Cardiac muscle cell (in vitro differentiated cells and primary cell): ENCODE data around the gene BCL6. TPM values are rescaled to one million over a fixed set of nuclear protein-coding genes. Genes with fewer than 3 reads are reported as not detected.

Experiments
- DNase-seq, 2 donors: peaks; one replicate each; pipeline versions ENCODE4 v3.0.0 to v3.0.0-alpha.2; 2010 to 2017; ENCODE audit warnings: low read depth in 1 of 2, low spot score in 1 of 2
- H3K27ac ChIP-seq: fragments of 200-600 bp; sonication (generic); 2 replicates; pipeline ENCODE4 v1.5.1; 2016
- H3K27me3 ChIP-seq: fragments of 200-600 bp; sonication (generic); 2 replicates; pipeline ENCODE4 v1.6.0; 2016; ENCODE audit warnings: control low read depth
- H3K36me3 ChIP-seq: fragments of 200-600 bp; sonication (generic); 2 replicates; pipeline ENCODE4 v1.5.1; 2016; ENCODE audit warnings: control low read depth
- H3K4me1 ChIP-seq: fragments of 200-600 bp; sonication (generic); 2 replicates; pipeline ENCODE4 v1.8.1; 2017; ENCODE audit warnings: low read depth, mild to moderate bottlenecking, mixed run types
- H3K4me3 ChIP-seq: fragments of 200-600 bp; sonication (generic); 2 replicates; pipeline ENCODE4 v1.5.1; 2016; ENCODE audit warnings: mild to moderate bottlenecking
- H3K9me3 ChIP-seq: fragments of 200-600 bp; sonication (generic); 2 replicates; pipeline ENCODE4 v1.5.1; 2017; ENCODE audit warnings: low read depth, mild to moderate bottlenecking, control low read depth
- CTCF ChIP-seq: IDR thresholded peaks from 2 replicates; pipeline ENCODE4 v1.5.1; 2012; ENCODE audit warnings: low read depth, mild to moderate bottlenecking, low read length
- polyA plus RNA-seq: library from polyadenylated mRNA; unstranded; fragments of >200 nt; fragmentation: Nextera tagmentation; extraction: Ambion mirVana; gene quantifications from 2 replicates; pipeline ENCODE4 v1.2.1, GENCODE V29; 2016
- total RNA-seq: library from RNA; depleted of rRNA; stranded (reverse); fragments of >200 nt; gene quantifications from 2 replicates; pipeline ENCODE4 v1.2.3, GENCODE V29; 2016

BCL6 gene
- total and polyA plus RNA-seq, 2 experiments from 2014 or later: 4.9 to 12.7 TPM

DNA sequence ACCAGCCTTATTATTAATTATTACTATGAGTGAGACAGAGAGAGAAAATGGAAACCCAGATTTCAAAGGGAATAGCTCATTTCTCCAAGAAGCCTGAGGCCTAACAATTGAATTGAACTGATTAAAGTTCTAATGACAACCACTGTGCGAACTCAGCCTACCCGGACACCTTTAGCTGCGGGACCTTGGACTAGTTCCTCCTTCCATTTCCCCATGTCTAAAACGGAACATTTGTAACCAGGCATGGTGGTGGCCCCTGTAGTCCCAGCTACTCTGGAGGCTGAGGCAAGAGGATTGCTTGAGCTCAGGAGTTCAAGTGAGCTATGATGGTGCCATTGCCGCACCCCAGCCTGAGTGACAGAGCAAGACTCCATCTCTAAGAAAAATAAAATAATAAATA, 26.5 kb downstream of the BCL6 start:
- Histone ChIP-seq H3K27me3 (no peaks in the 10 kb centered on the region), H3K9me3 (no peaks in the 10 kb centered on the region), H3K27ac (no peak overlapping the region), H3K4me3 (no peak overlapping the region), H3K4me1 (no peaks in the 10 kb centered on the region), H3K36me3 (no peaks in the 10 kb centered on the region)
- no peak for TF ChIP-seq CTCF
- no peak for DNase-seq

GRCh38 chr3:187717572-187717971, 27.7 kb downstream of the BCL6 start:
- Histone ChIP-seq H3K27me3 (no peaks in the 10 kb centered on the region), H3K9me3 (no peaks in the 10 kb centered on the region), H3K4me1 (no peaks in the 10 kb centered on the region), H3K36me3 (no peaks in the 10 kb centered on the region), H3K4me3 (no peak overlapping the region), H3K27ac (no peak overlapping the region)
- no peak for TF ChIP-seq CTCF
- DNase-seq: peak in 1 of 2 donors; percentile 30

GRCh38 chr3:187714404-187714979, 30.8 kb downstream of the BCL6 start:
- H3K27me3 ChIP-seq: no peaks in the 10 kb centered on the region
- H3K27ac ChIP-seq: no peak overlapping the region
- DNase-seq: peak; percentile 79 to 81
- peak; percentile 94 for TF ChIP-seq CTCF
- H3K9me3 ChIP-seq: no peaks in the 10 kb centered on the region
- H3K4me1 ChIP-seq: no peaks in the 10 kb centered on the region
- no peaks in the 10 kb centered on the region for H3K36me3 ChIP-seq
- H3K4me3 ChIP-seq: no peak overlapping the region

- no peaks in the 10 kb centered on the region for H3K27me3 ChIP-seq
- H3K4me3 ChIP-seq: no peak overlapping the region
- no peak for TF ChIP-seq CTCF
- no peaks in the 10 kb centered on the region for H3K36me3 ChIP-seq
- peak in 1 of 2 donors; percentile 44 for DNase-seq
- no peak overlapping the region for H3K27ac ChIP-seq
- H3K9me3 ChIP-seq: no peaks in the 10 kb centered on the region
- no peaks in the 10 kb centered on the region for H3K4me1 ChIP-seq
These were observed 31.8 kb downstream of the BCL6 start for GRCh38 chr3:187713504-187713903.

DNA sequence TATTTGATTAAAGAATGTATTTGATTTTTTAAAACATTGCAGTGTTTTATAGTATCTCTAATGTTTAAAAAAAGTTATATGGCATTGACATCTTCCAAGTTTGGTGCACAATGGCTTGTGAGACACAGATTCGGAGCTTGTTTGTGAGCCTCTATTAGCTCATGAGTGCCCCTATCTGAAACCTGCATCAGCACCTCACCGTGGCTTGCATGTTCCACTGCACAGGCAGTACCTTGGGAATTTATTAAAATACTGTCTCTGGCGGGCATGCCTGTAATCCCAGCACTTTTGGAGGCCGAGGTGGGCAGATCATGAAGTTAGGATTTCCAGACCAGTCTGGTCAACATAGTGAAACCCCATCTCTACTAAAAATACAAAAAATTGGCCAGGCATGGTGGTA, 36.1 kb downstream of the BCL6 start:
- DNase-seq: peak in 1 of 2 donors; percentile 12
- no peaks in the 10 kb centered on the region for H3K36me3 ChIP-seq
- no peak for TF ChIP-seq CTCF
- no peaks in the 10 kb centered on the region for H3K4me1 ChIP-seq
- no peak overlapping the region for H3K27ac ChIP-seq
- H3K27me3 ChIP-seq: no peaks in the 10 kb centered on the region
- H3K9me3 ChIP-seq: no peaks in the 10 kb centered on the region
- no peak overlapping the region for H3K4me3 ChIP-seq
